ENCODE results near the gene LPA. TPM values are rescaled to one million over a fixed set of nuclear protein-coding genes. Genes with fewer than 3 reads are reported as not detected.
A peak's percentile ranks its signal among the peaks of the same experiment; 100 is the strongest.

LPA gene
- total and polyA plus RNA-seq, 2 of the 13 experiments (the other 11 are each of a cell fraction or from before 2014, with no cell fraction given), result not detected

- no peak for TF ChIP-seq CEBPZ (IDR thresholded peaks at IDR 0.05; ENCODE audit: low read length)
- TF ChIP-seq TAF1 (CRISPR knock-in tag; IDR thresholded peaks at IDR 0.05), result no peak
- no peak for TF ChIP-seq ZNF777 (CRISPR knock-in tag; IDR thresholded peaks at IDR 0.05)
- TF ChIP-seq MLLT10 (CRISPR knock-in tag; IDR thresholded peaks at IDR 0.05), result no peak
- TF ChIP-seq ARNT (IDR thresholded peaks at IDR 0.05), result peak; percentile 56; the same call in 1 of the 2 replicates
- TF ChIP-seq GPN1 (CRISPR knock-in tag; IDR thresholded peaks at IDR 0.05; ENCODE audit: borderline replicate concordance), result no peak
- no peak for TF ChIP-seq KDM1A (CRISPR knock-in tag; IDR thresholded peaks at IDR 0.05)
- no peak for TF ChIP-seq ADNP (CRISPR knock-in tag; IDR thresholded peaks at IDR 0.05)
- TF ChIP-seq FOXK2 (IDR thresholded peaks at IDR 0.05), result 0 out of 2 replicates have a peak, but pooled peaks have one; percentile 41
- TF ChIP-seq ZNF672 (CRISPR knock-in tag; IDR thresholded peaks at IDR 0.05), result no peak
- TF ChIP-seq POLR2AphosphoS5 (IDR thresholded peaks at IDR 0.05; ENCODE audit: low read depth, low read length), result no peak
- no peak for TF ChIP-seq MEF2D (CRISPR knock-in tag; IDR thresholded peaks at IDR 0.05)
- TF ChIP-seq ZNF749 (CRISPR knock-in tag; IDR thresholded peaks at IDR 0.05; ENCODE audit: borderline replicate concordance), result no peak
- no peak for TF ChIP-seq ZNF282 (IDR thresholded peaks at IDR 0.05; ENCODE audit: partially characterized antibody)
- TF ChIP-seq ZNF670 (CRISPR knock-in tag; IDR thresholded peaks at IDR 0.05; ENCODE audit: borderline replicate concordance), result no peak
- no peak for TF ChIP-seq ZNF44 (CRISPR knock-in tag; IDR thresholded peaks at IDR 0.05)
- TF ChIP-seq ZNF142 (CRISPR knock-in tag; IDR thresholded peaks at IDR 0.05), result no peak
- TF ChIP-seq MATR3 (CRISPR knock-in tag; IDR thresholded peaks at IDR 0.05), result no peak
- no peak for TF ChIP-seq HDAC1 (CRISPR knock-in tag; IDR thresholded peaks at IDR 0.05)
- TF ChIP-seq KLF16 (CRISPR knock-in tag; IDR thresholded peaks at IDR 0.05), result no peak
- TF ChIP-seq ZNF225 (CRISPR knock-in tag; IDR thresholded peaks at IDR 0.05), result no peak
- TF ChIP-seq ZNF317 (CRISPR knock-in tag; IDR thresholded peaks at IDR 0.05), result no peak
- TF ChIP-seq ISL2 (CRISPR knock-in tag; IDR thresholded peaks at IDR 0.05), result no peak
- TF ChIP-seq HNRNPUL1 (IDR thresholded peaks at IDR 0.05; ENCODE audit: low read depth, low read length), result no peak
- no peak for TF ChIP-seq ZNF205 (CRISPR knock-in tag; IDR thresholded peaks at IDR 0.05)
- TF ChIP-seq PHB2 (IDR thresholded peaks at IDR 0.05; ENCODE audit: partially characterized antibody), result peak; percentile 76
- TF ChIP-seq HOXA9 (CRISPR knock-in tag; IDR thresholded peaks at IDR 0.05; ENCODE audit: borderline replicate concordance), result no peak
These were observed 128.8 kb downstream of the LPA start (continued) for GRCh38 chr6:160535270-160535669.
